HG03460 (cell line): Measurements from ENCODE around the gene FITM1.

Experiments used
- ATAC-seq: cut with Tn5 transposase; IDR thresholded peaks from one replicate; pipeline ENCODE4 v1.9.1; 2021; ENCODE audit not compliant: unreplicated experiment

FITM1 gene

DNA sequence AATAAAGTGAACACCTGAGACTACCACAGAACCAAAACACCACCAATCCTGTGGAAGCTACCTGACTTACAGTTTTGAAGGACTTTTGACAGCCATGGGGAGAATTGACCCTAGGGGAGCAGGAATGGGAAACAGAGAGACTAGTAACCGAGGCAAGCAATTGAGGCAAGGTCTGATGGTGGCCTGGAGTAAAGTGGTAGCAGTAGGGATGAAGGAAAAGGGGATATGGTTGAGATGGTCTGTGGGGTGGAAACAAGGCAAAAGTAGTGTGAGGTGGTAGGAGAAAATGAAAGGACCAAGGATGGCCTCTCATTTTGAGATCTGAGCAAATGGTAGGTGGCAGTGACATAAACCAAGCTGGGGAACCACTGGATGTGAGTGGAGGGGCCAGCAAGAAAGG, 26.4 kb downstream of the FITM1 start:
- ATAC-seq, result no peak

DNA sequence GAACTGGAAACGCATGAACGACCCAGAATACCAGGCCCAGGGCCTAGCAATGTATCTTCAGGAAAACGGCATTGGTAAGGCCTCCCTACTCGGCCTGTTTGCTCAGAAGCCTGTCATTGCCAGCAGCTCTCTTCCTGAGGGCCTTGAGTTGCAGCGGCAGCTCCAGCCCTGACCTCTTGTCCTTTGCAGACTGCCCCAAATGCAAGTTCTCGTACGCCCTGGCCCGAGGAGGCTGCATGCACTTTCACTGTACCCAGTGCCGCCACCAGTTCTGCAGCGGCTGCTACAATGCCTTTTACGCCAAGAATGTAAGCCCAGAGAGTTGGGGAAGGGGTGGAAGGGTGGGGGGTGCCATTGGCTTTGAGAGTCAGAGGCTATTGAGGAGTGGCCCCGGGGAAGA, 26.9 kb downstream of the FITM1 start:
- no peak for ATAC-seq

DNA sequence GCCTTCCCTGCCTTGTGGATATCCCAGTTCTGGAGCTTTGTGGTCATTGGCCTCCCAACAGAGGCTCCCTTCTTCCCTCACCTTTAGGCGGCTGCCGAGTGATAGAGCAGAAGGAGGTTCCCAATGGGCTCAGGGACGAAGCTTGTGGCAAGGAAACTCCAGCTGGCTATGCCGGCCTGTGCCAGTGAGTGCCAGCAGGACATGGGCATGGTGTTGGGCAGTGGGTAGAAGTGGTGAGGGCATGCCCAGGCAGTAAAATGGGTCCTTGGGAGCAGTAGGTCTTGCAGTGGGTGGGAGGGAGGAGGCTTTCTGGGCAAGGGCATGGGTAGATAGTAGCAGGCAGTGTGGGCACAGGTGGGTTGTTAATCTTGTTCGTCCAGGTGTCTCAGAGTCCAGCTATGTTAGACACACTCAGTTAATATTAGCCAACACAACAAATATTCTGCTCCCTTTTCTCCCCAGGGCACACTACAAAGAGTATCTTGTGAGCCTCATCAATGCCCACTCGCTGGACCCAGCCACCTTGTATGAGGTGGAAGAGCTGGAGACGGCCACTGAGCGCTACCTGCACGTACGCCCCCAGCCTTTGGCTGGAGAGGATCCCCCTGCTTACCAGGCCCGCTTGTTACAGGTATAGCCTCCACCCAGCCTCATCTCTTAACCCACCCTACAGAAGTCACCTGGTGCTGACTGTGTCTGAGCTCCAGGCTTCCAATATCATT, 29.5 kb downstream of the FITM1 start:
- no peak for ATAC-seq

DNA sequence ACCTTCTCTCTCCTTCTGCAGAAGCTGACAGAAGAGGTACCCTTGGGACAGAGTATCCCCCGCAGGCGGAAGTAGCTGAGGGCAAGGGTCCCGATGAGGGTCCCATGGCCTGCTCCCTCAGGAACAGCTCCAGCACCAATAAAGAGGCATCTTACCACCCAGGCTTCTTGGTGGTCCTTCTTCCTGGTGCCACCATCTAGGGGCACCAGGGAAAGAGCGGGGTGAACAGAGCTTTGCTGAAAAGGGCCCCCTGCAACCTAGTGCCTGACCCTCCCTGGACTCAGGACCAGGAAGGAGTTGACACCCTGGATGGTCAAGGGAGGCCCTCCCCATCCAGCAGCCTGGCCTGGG, 30.0 kb downstream of the FITM1 start:
- no peak for ATAC-seq

DNA sequence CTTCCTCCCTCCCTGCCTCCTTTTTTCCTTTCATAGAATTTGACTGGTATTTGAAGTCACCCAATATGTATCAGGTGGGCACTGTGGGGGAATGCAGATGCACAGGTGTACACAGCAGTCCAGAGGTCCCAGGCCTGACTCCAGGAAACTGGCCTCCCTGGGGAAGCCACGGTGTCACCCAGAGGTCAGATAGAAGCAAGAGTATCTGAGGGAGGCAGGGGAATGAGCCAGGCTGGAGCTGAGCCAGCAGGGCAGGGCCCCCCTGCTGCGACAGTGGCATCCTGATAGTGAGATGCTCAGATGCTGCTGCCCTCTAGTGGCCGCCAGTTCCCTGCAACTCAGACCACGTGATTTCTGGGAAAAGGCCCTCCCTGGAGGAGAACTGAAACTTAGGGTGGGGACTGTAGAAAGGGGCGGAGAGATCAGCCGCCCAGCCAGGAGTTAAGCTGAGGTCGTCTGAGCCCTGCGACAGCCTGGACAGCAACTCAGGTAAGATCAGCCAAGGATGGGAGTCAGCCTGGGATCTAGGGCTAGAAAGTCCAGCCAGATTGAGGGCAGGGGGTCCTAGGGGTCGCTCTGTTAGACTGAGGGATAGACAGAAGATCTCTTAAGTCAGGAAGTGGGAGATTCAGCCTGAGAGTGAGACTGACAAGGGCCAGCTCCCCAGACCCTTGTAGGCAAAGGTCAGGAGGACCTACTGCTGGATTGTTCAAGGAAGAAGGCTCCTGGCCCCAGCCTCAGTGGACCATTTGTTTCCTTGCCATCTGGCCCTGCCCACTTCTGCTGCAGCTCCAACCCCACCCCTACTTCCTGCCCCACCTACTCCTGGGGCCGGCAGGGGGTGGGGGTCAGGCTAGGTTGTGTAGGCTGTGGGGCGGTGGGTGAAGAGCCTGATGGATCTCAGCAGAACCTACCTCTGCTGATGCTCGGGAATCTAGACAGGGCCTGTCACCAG, 30.7 kb downstream of the FITM1 start, which contains the start of gene IRF9:
IRF9 (plus strand) TSS at position 416 of the 955 bp plus-strand sequence. CDS start 880 bp downstream, outside the sequence.
- ATAC-seq, result peak; percentile 78

DNA sequence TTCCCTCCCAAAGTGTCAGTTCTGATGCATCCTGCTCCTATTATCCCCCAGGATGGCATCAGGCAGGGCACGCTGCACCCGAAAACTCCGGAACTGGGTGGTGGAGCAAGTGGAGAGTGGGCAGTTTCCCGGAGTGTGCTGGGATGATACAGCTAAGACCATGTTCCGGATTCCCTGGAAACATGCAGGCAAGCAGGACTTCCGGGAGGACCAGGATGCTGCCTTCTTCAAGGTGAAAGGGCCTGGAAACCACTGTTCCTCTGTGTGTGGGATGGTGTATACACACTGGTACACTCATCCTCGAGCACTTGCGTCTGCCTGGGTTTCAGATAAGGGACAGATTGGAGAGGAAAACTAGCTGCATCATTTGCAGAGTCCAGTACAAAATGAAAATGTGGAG, 31.6 kb downstream of the FITM1 start:
- ATAC-seq, result no peak

DNA sequence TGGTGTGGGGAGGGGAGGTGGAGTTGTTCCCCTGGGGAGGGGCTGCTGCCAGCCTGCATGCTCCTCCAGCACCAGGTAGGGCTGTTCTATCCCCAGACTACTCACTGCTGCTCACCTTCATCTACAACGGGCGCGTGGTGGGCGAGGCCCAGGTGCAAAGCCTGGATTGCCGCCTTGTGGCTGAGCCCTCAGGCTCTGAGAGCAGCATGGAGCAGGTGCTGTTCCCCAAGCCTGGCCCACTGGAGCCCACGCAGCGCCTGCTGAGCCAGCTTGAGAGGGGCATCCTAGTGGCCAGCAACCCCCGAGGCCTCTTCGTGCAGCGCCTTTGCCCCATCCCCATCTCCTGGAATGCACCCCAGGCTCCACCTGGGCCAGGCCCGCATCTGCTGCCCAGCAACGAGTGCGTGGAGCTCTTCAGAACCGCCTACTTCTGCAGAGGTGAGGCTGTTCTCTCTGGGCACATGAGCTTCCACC, 34.1 kb downstream of the FITM1 start:
- no peak for ATAC-seq

DNA sequence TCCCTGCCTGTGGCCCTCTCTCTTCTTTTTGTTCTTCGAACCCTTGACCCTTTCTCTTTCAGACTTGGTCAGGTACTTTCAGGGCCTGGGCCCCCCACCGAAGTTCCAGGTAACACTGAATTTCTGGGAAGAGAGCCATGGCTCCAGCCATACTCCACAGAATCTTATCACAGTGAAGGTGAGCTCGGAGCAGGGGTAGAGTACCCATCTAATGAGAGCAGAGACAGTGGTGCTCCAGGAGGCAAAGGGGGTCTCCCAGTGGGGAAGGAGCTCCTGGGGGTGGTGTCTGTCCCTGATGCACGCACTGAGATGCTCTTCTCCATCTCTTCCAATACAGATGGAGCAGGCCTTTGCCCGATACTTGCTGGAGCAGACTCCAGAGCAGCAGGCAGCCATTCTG, 35.3 kb downstream of the FITM1 start:
- no peak for ATAC-seq

DNA sequence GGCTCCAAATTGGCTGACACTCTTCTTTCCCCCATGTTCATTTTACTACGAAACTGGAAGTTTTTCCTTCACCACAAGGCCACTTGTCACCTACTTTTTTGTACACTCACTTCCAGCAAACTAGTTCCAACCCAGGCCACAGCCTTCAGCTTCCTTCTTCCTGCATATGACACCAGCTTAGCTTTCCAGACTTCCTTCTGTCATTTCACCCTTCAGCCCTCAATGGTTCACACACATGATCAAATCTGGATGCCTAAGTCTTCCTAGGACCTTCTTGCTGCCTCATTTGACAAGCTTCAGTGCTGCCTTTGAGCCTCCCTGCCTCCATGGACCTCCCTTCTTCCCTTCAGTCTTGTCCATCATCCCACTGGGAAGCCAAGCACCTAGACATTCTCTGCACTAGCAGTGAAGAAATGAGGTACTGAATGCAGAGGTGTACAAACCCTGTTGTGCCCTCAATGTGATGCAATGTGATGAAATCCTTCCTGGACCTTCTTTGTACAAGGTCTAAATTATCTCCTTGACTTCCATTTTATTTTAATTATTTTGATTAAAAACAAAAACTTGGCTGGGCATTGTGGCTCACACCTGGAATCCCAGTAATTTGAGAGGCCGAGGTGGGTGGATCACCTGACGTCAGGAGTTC, 37.1 kb downstream of the FITM1 start:
- ATAC-seq, result no peak

DNA sequence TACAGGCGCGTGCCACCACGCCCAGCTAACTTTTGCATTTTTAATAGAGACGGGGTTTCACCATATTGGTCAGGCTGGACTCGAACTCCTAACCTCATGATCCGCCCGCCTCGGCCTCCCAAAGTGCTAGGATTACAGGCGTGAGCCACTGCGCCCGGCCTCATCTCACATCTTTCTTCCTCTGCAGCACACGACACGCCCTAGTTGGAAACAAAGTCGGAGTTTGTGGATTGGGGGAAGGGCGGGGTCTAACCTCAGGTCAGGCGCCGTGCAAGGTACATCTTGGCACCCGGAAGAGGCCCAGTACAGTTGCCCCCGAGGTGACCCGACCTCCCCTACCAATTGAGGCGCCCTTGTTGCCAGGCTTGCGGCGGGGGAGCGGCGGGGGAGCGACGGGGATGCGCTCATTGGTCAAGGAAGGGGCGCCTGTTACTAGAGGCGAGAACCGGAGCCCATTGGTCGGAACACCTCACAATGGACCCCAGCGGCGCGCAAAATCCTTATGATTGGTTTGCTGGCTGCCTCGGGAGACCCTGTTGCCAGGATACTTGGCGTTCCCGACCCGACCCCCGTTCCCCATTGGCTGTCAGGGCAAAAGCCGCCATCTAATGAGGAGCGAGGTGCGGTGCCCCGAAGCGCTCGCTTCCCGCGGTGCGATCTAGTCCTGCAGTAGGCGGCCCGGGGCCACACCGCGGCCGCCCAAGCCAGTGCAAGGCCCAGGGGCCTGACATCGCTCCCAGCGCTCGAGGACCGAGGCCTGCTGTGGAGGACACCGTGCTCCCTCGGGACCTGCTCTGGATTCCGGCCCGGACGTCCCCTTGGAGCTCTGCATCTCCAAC, 41.2 kb downstream of the FITM1 start, which contains the start of gene REC8:
REC8 (plus strand) TSS at position 659 of the 839 bp plus-strand sequence. CDS start 473 bp downstream, outside the sequence.
- peak; percentile 88 for ATAC-seq

DNA sequence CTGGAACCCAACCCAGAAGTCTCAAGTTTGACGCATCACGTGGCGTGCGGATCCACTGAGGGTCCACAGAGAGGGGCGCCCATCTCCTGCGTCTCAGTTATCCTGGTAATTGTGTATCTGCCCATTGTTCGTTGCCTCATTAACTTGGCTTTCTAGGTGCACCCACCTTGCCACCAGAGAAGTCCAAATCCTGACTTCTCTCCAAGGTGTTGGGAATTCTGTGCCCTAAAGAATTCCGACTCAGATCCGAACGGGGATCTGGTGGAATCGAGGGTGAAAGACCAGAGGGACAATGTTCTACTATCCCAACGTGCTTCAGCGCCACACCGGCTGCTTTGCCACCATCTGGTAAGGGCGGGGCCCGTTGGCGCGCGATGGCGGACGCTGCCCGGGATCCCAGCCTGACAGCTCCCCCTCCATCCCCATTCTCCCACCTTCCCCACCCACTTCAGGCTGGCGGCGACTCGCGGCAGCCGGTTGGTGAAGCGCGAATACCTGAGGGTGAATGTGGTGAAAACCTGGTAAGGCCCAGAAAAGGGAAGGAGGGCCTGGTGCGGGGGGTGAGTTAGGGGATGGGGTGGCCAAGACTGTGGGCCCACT, 41.9 kb downstream of the FITM1 start:
- ATAC-seq, result no peak

DNA sequence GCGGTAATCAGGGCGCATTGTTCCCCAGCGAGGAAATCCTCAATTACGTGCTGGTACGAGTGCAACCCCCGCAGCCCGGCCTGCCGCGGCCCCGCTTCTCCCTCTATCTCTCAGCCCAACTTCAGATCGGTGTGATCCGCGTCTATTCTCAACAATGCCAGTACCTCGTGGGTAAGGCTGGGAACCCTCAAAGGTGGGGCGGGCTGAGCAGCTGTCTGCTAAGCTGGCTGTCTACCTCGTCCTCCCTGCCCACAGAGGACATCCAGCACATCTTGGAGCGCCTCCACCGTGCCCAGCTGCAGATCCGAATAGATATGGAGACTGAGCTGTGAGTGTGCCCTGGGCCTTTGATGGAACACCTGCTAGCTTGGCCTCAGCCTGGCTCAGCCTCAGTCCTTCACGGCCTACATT, 42.4 kb downstream of the FITM1 start:
- ATAC-seq, result no peak

DNA sequence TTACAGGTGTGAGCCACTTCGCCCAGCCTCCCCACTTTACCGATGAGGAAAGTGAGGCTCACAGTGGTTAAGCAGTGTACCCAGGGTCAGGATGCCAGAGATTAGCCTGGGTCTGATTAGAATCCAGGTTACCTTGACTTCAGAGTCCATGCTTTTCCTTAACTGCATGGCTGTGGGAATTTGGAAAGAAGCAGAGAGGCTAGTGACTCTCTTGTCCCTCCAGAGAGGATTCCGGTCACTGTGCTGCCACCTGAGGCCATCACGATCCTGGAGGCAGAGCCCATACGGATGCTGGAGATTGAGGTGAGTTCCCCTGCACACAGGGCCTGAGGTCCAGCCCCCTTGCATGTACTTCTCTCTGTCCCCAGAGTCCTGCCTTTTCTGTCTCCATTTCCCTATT, 46.1 kb downstream of the FITM1 start:
- no peak for ATAC-seq

DNA sequence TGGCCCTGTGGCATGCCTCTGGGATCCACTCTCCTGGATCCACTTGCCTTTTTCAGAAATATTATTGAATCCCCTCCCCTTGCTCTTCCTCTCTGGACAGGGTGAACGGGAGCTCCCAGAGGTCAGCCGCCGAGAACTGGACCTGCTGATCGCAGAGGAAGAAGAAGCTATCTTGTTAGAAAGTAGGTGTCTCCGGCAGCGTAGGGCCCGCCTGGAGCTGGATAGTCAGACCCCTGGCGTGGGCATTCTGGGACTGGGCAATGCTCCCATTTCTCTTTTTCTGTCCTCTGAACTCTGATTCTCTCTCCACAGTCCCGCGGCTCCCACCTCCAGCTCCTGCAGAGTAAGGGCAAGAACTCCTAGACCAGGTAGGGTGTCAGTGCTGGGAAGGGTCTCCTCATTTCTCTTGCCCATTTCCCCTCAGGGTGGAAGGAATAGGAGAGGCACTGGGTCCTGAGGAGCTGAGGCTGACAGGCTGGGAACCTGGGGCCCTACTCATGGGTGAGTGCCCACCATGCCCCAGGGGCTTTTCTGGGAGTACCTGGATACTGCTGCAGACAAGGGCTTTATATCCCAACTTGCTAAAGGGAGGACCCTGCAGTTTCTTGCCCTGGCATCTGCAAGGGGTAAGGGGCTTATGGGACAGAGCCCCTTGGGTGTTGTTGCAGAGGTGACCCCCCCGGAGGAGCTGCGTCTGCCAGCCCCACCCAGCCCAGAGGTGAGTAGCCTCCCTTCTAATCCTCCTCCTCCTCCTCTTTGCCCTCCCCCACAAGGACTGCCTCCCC, 46.8 kb downstream of the FITM1 start:
- ATAC-seq, result no peak

DNA sequence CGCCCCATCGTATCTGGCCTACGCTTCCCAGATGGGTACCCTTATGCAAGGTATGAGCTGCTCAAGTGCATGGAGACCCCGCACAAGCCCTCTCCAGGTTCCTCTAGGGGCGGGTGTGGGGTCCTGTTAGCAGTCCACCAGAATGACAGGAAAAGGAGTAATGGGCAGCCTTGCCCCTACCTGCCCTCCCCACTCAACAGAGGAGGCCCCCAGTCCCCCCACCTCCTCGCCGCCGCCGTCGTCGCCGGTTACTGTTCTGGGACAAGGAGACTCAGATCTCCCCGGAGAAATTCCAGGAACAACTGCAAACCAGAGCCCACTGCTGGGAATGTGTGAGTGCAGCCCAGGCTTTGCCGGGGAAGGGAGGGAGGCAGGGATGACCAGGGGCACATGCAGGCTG, 47.4 kb downstream of the FITM1 start:
- no peak for ATAC-seq

DNA sequence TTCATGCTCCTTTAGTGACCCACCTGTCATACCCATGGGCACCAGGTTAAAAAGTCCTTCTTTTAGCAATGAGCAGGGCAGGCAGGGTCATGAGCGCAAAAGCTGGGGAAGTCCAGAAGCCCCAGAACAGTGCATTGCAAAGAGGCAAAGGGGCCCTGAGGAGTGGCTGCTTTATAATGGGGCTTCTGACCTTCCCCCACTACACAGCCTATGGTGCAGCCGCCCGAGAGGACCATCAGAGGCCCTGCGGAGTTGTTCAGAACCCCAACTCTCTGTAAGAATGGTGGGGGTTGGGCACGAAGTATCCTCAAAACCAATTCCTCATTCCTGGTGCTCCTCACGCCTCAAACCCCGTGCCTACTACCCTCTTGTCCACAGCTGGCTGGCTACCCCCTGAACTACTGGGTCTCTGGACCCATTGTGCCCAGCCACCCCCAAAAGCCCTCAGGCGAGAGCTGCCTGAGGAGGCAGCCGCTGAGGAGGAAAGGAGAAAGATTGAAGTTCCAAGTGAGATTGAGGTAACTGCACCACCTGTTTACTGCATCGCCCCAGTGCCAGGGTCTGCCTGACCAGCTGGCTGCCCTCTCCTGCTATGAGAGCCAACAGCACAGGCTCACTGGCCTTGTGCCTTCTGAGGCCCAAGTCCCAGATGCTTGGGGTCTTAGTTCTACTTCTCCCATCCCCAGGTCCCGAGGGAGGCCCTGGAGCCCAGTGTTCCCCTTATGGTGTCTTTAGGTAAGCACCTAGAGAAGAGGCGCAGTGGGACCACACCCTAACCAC, 48.1 kb downstream of the FITM1 start:
- no peak for ATAC-seq

DNA sequence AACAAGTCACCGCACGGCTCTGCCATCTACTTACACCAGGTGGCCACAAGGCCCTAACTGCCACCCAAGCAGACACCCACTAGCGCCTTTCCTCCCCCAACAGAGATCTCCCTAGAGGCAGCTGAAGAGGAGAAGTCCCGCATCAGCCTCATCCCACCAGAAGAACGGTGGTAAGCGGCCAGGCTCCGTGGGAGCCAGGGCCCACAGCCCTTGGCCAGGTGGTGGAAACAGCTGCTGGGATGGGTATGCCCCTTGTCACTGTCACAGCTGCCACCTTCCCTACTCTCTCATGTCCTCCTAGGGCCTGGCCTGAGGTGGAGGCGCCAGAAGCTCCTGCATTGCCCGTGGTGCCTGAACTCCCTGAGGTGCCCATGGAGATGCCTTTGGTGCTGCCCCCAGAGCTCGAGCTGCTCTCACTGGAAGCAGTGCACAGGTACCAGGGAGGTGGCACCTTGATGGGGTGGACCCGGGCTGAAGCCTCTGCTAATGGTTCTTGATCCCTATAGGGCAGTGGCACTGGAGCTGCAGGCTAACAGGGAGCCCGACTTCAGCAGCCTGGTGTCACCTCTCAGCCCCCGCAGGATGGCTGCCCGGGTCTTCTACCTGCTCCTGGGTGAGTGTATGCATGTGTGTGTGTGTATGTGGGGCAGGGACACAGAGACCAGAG, 49.0 kb downstream of the FITM1 start:
- ATAC-seq, result no peak
